ENCODE data around the gene CA4. TPM values are rescaled to one million over a fixed set of nuclear protein-coding genes. Genes with fewer than 3 reads are reported as not detected.
"Not testable (repeated sequence)": the region's sequence is repeated elsewhere in the genome, so short reads cannot be mapped to it uniquely, and the experiment has no call there.

Gene CA4
- total RNA-seq, 2 experiments from 2014 or later = not detected

DNA sequence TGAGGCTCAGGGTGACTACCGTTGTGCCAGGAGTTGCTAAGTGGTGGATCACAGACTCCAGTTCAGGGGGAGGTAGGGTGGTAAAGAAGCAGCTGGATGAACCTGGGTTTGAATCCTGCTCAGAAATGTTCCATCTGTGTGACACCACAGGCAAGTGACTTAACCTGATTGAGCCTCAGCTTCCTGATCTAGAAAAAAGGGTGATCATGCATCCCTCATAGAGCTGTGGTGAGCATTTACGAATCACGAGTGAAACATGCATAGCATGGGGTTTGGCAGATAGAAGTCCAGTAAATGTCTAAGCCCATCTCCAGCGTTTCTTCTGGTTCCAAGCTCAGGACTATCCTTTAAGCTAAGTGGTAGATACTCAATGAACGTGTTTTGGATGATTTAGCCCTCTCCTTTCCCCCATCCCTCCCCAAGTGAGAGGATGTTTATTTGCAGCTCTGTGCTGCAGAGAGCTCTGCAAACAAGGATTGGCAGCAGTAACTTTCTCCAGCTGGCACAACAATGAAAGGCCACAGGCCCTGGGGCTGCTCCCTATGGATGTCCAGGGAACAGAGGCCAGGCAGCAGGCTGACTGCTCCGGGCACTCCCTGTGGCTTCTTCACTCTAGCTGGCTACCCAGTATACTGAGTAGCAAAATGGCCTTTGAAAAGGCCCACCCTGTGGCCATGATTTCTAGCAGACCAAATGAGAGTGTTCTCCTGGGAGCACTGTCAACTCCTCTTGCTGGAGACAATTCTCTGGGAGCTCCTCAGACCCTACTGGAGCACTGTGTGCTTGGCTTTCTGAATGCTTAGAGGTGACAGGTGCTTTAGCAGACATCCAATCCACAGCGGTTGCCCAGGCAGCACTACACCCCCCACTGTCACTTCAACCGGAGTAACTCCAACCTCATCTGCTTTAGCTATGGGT lies 21.3 kb downstream of the CA4 start:
- TF ChIP-seq CTCF (IDR thresholded peaks at IDR 0.05) = no peak
- Mint-ChIP-seq H3K4me3 (no peak overlapping the region), H3K4me1 (ENCODE audit: low read depth) (peaks cover 21% of the 10 kb centered on the region), H3K9me3 (no peaks in the 10 kb centered on the region), H3K36me3 (ENCODE audit: low read depth) (no peaks in the 10 kb centered on the region), H3K27ac (peak overlapping the region; percentile 73), H3K27me3 (no peaks in the 10 kb centered on the region)
- ATAC-seq = peak; percentile 18
- intact Hi-C loops (cut with micrococcal nuclease) = no loop called here
- ChIA-PET POLR2A (interaction anchor here (0.8 to 2.0 kb wide), 2 partner anchors 15 to 20 kb away, joined by 3 to 7 read pairs; no protein-coding TSS in a partner anchor), CTCF (interaction anchor here (1.8 kb wide), 1 partner anchor 29 kb away, joined by 11 read pairs; no protein-coding TSS in a partner anchor)
- no peak for DNase-seq

GRCh38 chr17:60171753-60172079 lies 21.9 kb downstream of the CA4 start:
- CTCF ChIA-PET = interaction anchor here (1.8 kb wide), 1 partner anchor 29 kb away, joined by 11 read pairs; no protein-coding TSS in a partner anchor
- no peak overlapping the region for H3K27ac Mint-ChIP-seq
- no peak for TF ChIP-seq CTCF (IDR thresholded peaks at IDR 0.05)

GRCh38 chr17:60173304-60173819 lies 23.6 kb downstream of the CA4 start:
- intact Hi-C loops (cut with micrococcal nuclease) = no loop called here
- CTCF ChIA-PET = no interaction called here
- H3K27me3 Mint-ChIP-seq = no peaks in the 10 kb centered on the region

More at GRCh38 chr17:60171753-60172079, 21.9 kb downstream of the CA4 start:
- Mint-ChIP-seq H3K27me3 (no peaks in the 10 kb centered on the region), H3K4me3 (no peak overlapping the region), H3K9me3 (no peaks in the 10 kb centered on the region), H3K4me1 (ENCODE audit: low read depth) (peaks cover 18% of the 10 kb centered on the region), H3K36me3 (ENCODE audit: low read depth) (no peaks in the 10 kb centered on the region)
- ATAC-seq = no peak
- intact Hi-C loops (cut with micrococcal nuclease) = no loop called here
- POLR2A ChIA-PET = no interaction called here
- DNase-seq = no peak

GRCh38 chr17:60174035-60174434 lies 24.3 kb downstream of the CA4 start:
- intact Hi-C loops (cut with micrococcal nuclease) = no loop called here
- Mint-ChIP-seq H3K36me3 (ENCODE audit: low read depth) (no peaks in the 10 kb centered on the region), H3K27ac (no peak overlapping the region), H3K4me1 (ENCODE audit: low read depth) (peaks cover 17% of the 10 kb centered on the region), H3K9me3 (no peaks in the 10 kb centered on the region), H3K27me3 (no peaks in the 10 kb centered on the region), H3K4me3 (no peak overlapping the region)
- POLR2A ChIA-PET = no interaction called here
- ATAC-seq = no peak
- DNase-seq = no peak
- TF ChIP-seq CTCF (IDR thresholded peaks at IDR 0.05) = no peak
- CTCF ChIA-PET = no interaction called here

More at GRCh38 chr17:60173304-60173819, 23.6 kb downstream of the CA4 start:
- ATAC-seq (peak; percentile 14), DNase-seq (no peak)
- no peak overlapping the region for H3K4me3 Mint-ChIP-seq
- POLR2A ChIA-PET = no interaction called here
- H3K4me1 Mint-ChIP-seq (ENCODE audit: low read depth) = peaks cover 18% of the 10 kb centered on the region
- H3K36me3 Mint-ChIP-seq (ENCODE audit: low read depth) = no peaks in the 10 kb centered on the region
- no peaks in the 10 kb centered on the region for H3K9me3 Mint-ChIP-seq
- no peak for TF ChIP-seq CTCF (IDR thresholded peaks at IDR 0.05)
- no peak overlapping the region for H3K27ac Mint-ChIP-seq

DNA sequence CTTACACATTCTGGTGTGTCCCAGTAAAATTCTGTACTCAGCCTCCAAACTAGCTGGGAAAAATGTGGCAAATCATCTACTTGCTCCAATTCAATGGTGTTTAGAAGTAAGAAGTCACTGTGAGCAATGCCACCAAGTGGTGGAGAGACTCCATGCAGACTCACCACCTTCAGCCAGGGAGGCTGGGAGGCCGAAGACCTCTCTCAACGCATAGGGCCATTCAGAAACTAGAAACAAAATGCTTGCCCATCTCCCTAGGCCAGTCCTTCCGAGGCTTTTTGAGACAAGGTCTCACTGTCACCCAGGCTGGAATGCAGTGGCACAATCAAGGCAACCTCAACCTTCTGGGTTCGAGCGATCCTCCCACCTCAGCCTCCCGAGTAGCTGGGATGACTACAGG lies 25.0 kb downstream of the CA4 start:
- ATAC-seq; H3K27ac Mint-ChIP-seq; intact Hi-C loops (cut with micrococcal nuclease); POLR2A ChIA-PET; H3K27me3 Mint-ChIP-seq; H3K9me3 Mint-ChIP-seq; H3K36me3 Mint-ChIP-seq (ENCODE audit: low read depth); H3K4me3 Mint-ChIP-seq: not testable (repeated sequence)
- CTCF ChIA-PET = interaction anchor here (0.8 kb wide), 1 partner anchor 33 kb away, joined by 5 read pairs; no protein-coding TSS in a partner anchor
- H3K4me1 Mint-ChIP-seq (ENCODE audit: low read depth) = peaks cover 15% of the 10 kb centered on the region
- peak; percentile 23 for DNase-seq

DNA sequence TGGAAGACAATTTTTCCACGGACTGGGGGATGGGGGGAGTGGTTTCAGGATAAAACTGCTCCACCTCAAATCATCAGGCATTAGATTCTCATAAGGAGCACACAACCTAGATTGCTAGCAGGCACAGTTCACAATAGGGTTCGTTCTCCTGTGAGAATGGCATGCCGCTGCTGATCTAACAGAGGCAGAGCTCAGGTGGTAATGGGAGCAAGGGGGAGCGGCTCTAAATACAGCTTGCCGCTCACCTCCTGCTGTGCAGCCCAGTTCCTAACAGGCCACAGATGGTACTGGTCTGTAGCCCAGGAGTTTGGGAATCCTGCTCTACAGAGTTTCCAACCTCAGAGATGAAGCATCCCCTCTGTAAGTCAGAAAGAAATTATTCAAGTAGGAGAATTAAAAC lies 27.0 kb downstream of the CA4 start:
- CTCF ChIA-PET; H3K4me3 Mint-ChIP-seq; ATAC-seq; H3K27me3 Mint-ChIP-seq; H3K27ac Mint-ChIP-seq; H3K9me3 Mint-ChIP-seq; intact Hi-C loops (cut with micrococcal nuclease); H3K4me1 Mint-ChIP-seq (ENCODE audit: low read depth); H3K36me3 Mint-ChIP-seq (ENCODE audit: low read depth); DNase-seq: not testable (repeated sequence)
- POLR2A ChIA-PET = interaction anchor here (0.7 kb wide), 1 partner anchor 168 kb away, joined by 3 read pairs; no protein-coding TSS in a partner anchor

- POLR2A ChIA-PET; DNase-seq; ATAC-seq; CTCF ChIA-PET; H3K27me3 Mint-ChIP-seq; H3K36me3 Mint-ChIP-seq (ENCODE audit: low read depth); H3K4me3 Mint-ChIP-seq; H3K4me1 Mint-ChIP-seq (ENCODE audit: low read depth); H3K9me3 Mint-ChIP-seq; H3K27ac Mint-ChIP-seq; intact Hi-C loops (cut with micrococcal nuclease): not testable (repeated sequence)
Measured at GRCh38 chr17:60178180-60178579, 28.4 kb downstream of the CA4 start.

- POLR2A ChIA-PET; intact Hi-C loops (cut with micrococcal nuclease); DNase-seq; H3K27me3 Mint-ChIP-seq; CTCF ChIA-PET; H3K4me1 Mint-ChIP-seq (ENCODE audit: low read depth); H3K9me3 Mint-ChIP-seq; H3K4me3 Mint-ChIP-seq; ATAC-seq; H3K27ac Mint-ChIP-seq: not testable (repeated sequence)
- peaks cover 13% of the 10 kb centered on the region for H3K36me3 Mint-ChIP-seq (ENCODE audit: low read depth)
Measured at GRCh38 chr17:60180380-60180779, 30.6 kb downstream of the CA4 start.

Data from activated CD8-positive, alpha-beta T cell treated with anti-CD3 and anti-CD28 coated beads for 36 hours (primary cell).